ENCODE data around the gene CD58.

DNA sequence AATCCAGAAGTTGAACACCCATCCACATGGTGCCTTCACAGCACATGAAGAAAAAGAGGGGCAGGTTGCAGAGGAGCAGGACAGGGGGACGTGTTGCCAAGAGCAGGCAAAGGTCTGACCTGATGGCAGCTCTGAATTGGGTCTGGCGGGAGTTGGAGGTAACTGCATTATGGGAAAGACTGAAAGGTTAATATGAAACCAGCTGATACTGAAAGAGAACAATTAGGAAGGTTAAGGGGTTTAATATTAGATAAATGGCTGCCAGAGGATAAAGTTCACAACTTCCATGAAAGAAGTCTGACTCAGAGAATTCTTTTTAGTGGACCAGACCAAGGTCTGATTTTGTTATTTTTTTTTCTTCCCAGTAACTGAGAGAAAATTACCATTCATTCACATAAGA lies 76.1 kb downstream of the CD58 start:
- TF ChIP-seq, protein P1, sequence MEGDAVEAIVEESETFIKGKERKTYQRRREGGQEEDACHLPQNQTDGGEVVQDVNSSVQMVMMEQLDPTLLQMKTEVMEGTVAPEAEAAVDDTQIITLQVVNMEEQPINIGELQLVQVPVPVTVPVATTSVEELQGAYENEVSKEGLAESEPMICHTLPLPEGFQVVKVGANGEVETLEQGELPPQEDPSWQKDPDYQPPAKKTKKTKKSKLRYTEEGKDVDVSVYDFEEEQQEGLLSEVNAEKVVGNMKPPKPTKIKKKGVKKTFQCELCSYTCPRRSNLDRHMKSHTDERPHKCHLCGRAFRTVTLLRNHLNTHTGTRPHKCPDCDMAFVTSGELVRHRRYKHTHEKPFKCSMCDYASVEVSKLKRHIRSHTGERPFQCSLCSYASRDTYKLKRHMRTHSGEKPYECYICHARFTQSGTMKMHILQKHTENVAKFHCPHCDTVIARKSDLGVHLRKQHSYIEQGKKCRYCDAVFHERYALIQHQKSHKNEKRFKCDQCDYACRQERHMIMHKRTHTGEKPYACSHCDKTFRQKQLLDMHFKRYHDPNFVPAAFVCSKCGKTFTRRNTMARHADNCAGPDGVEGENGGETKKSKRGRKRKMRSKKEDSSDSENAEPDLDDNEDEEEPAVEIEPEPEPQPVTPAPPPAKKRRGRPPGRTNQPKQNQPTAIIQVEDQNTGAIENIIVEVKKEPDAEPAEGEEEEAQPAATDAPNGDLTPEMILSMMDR (IDR thresholded peaks at IDR 0.05): no peak
- no peak for TF ChIP-seq POLR2A (IDR thresholded peaks at IDR 0.05)

All from adrenal gland (tissue), 5 donors.